GM21390 (cell line): ENCODE data around the gene ADAMTS3.
"Not testable (repeated sequence)": the region's sequence is repeated elsewhere in the genome, so short reads cannot be mapped to it uniquely, and the experiment has no call there.

Source experiments
- ATAC-seq: cut with Tn5 transposase; IDR thresholded peaks from one replicate; pipeline ENCODE4 v1.9.1; 2021; ENCODE audit not compliant: unreplicated experiment

ADAMTS3 gene

GRCh38 chr4:72484981-72485380, 84.0 kb downstream of the ADAMTS3 start:
- ATAC-seq = no peak

GRCh38 chr4:72473434-72473900, 95.6 kb downstream of the ADAMTS3 start:
- no peak for ATAC-seq

DNA sequence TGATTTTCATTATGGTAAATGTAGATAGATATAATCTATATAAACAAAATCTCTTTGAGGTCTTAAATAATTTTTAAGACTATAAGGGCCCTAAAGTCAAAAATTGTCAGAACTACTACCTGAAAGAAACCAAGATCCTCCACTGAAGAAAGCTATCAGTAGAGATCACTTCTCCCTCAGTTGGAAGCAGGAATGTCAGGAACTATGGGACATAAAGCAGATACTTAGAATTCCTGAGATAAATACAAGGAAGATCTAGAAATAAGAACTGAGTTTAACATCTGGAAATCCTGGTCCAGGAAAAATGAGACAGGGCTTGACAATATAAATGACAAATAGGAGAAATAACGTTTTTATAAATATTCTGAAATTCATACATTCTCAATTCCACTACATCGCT, 97.2 kb downstream of the ADAMTS3 start:
- ATAC-seq = no peak

DNA sequence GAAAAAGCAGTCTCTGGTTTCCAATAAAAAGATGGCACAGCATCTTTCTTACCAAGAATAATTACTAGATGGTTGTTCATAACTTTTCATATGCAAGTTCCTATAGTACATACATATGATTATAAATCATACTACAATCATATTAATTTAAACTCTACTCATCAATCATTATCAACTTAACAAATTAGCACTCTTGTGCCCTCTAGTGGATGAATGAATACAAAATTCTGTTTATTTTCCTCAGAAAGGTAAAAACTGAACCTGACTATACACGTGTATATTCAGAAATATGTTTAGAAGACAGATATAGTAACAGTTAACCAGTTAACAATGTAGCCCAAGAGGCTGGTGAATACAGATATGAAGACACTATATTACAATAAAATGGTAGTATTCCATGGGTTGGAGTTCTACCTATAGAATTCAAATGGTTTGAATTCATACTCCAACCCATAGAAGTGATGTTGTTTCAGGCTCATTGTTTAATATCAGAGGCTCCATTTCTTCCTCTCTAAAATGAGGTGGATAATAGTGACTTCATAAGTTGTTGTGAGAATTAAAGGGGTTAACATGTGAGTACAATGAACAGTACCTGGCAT, 100.0 kb downstream of the ADAMTS3 start:
- ATAC-seq = no peak

DNA sequence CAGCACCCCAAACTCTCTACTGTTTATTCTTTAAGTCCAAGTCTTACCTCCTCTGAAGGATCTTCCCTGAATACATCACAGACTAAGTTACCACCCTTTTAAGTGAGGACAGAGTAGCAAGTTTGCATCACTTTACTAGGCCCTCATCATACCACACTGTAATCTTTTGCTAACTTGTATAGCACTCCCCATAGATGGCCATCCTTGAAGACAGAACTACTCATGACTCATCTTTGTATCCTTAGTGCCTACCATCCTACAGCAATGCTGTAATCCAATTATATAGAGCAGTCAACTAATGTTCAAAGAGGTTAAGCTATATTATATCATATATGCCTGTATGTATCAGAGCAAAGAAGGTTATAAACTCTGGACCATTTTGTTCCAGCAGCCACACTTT, 101.4 kb downstream of the ADAMTS3 start:
- no peak for ATAC-seq

DNA sequence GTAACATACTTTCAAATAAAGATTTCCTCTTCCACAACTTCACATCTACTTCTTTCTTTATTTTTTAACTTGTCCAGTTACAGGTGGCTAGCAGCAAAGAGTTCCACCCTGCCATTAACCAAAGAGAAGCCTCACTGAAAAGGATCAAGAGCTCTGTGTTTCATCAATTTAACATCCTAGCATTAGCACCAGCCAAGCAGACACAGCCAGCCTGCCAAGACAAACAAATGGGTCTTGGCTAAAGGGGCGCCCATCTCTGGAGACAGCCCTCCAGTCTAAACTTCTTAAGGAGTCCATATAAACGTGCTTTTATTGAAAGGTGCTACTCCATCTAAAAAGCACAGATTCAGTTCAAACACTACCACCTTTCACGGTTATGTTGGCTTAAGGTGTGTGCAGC, 105.3 kb downstream of the ADAMTS3 start:
- no peak for ATAC-seq

GRCh38 chr4:72457158-72457557, 111.9 kb downstream of the ADAMTS3 start:
- ATAC-seq = no peak

DNA sequence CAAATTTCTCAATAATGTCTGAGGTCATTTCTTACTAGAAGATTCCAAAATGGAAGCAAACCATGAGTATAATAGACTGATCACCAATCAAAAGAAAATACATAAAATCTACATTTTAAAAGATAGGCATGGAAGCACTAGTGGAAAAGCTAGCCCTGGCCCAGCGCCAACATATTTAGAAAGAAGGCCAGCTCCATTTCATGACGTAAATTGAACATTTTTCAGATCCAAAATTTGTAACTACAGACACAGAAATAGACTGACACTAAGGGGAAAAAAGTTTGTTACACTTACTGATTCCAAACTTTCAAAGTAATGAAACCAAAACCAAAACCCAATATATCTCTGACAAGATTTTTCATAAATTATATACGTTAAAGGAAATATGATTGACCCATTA, 117.7 kb downstream of the ADAMTS3 start:
- ATAC-seq = no peak

DNA sequence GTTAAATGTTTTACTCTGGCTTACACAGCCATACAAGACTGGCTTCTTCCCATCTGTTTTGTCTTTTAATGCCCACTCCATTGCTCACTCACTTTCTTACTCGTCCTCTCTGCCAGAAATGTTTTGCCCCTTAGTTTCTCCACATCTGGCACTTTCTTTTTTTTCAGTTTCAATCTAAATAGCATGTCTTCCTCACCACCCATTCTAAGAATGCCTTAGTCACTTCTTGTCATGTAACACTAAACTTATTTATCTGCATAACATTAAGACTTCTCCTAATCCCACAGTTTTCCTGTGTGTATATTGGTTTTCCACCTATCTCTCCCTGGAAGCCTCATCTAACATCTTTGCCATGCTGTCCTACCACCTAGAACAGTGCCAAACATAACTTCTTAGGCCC, 119.3 kb downstream of the ADAMTS3 start:
- ATAC-seq = no peak

DNA sequence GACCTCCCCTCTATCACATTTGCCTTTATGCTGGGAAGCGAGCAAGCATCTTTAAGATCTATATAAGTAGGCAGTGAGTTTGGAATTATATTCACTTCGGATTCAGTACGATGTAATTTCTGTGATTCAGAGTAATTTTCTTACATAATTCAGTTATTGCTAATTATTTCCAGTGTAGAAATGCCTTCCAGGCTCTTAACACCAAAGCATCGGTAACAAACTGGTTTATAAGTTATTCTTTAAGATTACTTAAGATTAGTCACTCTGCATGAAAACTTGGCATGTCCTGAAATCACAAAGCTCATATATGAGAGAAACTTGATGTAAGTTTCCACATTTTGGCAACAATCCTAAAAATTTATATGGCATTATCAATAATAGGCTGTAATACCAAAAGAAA, 120.8 kb downstream of the ADAMTS3 start:
- ATAC-seq = no peak

DNA sequence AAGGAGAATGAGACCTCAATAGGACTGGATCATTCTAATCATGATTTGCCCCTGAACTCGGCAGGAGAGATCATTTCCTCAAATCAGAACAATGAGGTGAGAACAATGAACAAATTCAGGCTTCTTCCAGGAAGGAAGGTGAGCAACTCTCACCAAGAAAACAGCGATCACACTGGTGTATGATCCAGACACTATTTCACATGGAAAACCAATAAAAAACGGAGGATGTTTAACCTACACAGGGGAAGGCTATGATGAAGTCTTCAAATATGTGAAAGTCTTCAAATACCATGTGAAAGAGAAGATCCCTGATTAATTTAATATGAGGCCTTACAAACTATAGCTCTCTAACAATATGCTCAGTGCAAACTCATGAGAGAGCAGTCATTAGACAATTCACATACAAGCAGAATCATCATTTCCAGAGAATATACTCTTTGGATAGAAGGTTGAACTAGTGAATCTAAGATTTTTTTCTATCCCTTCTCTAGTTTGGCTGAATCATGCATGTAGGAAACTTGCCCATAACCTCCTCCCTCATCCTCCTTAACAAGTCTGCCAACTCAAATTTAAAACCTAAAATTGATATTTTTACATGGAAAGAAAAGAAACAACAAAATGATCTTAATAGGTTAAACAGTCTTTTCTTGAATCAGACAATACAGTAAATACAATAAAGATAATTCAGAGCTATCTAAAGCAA, 122.5 kb downstream of the ADAMTS3 start:
- no peak for ATAC-seq

DNA sequence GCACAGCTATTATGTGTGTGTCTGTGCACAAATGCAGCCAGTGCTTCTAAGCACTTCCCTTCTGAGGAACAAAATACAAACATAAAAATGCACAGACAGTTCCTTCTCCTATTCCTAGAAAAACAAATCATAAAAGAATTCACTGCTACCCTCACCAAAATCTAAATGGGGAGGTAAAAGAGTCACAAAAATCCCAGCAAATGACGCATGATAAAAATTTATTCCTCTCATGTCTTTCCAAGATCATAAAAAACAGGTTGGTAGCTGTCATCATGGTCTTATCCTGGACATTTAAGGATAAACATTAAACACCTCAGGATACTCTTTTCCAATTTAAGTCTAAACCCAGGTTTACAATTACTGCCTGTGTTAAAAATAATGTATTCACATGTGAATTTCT, 124.9 kb downstream of the ADAMTS3 start:
- no peak for ATAC-seq

GRCh38 chr4:72442715-72443114, 126.3 kb downstream of the ADAMTS3 start:
- ATAC-seq = no peak

GRCh38 chr4:72442147-72442546, 126.9 kb downstream of the ADAMTS3 start:
- no peak for ATAC-seq

GRCh38 chr4:72440386-72440785, 128.6 kb downstream of the ADAMTS3 start:
- no peak for ATAC-seq

GRCh38 chr4:72432975-72433374, 136.0 kb downstream of the ADAMTS3 start:
- no peak for ATAC-seq

GRCh38 chr4:72432282-72432681, 136.7 kb downstream of the ADAMTS3 start:
- no peak for ATAC-seq

GRCh38 chr4:72430988-72431387, 138.0 kb downstream of the ADAMTS3 start:
- ATAC-seq = no peak

DNA sequence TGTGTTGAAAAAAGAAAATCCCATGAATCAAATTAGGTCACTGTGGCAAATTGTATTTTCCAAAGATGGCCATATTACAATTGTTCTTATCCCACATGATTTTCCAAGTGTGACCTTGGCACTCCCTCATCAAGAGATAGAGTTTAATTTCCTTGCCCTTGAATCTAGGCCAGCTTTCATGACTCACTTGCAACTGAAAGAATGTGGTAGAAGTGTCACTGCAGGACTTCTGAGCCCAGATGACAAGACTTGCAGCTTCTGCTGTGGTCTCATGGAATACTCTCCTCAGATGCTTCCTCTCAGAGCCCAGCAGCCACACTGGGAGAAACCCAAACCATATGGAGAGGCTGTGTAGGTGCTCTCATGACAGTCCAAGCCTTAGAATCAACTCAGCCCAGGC, 139.0 kb downstream of the ADAMTS3 start:
- ATAC-seq = no peak

DNA sequence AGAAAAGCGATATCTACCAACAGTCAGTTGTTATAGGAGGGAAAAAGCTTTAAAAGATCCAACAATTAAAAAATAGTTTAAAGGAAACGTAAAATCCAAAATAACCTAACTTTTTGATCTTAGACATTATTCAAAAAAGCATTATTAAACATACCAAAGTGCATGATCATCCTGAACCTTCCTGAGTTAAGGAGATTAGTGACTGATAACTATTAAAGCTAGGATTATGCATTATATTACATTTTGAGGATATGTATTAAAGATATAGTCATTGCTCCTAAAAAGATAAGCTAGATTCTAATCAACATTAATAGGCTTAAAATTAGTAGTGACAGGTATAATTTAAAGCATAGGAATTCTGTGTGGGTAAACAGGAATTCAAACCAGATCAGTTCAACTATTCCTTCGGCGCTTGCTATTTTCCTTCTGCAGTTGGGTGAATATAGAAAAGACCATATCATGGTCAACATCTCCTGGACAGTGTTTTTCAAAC, 139.6 kb downstream of the ADAMTS3 start:
- ATAC-seq = no peak

- ATAC-seq = no peak
These were observed 142.0 kb downstream of the ADAMTS3 start for GRCh38 chr4:72427057-72427456.

DNA sequence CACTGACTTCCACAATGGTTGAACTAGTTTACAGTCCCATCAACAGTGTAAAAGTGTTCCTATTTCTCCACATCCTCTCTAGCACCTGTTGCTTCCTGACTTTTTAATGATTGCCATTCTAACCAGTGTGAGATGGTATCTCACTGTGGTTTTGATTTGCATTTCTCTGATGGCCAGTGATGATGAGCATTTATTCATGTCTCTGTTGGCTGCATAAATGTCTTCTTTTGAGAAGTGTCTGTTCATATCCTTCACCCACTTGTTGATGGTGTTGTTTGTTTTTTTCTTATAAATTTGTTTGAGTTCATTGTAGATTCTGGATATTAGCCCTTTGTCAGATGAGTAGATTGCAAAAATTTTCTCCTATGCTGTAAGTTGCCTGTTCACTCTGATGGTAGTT, 143.1 kb downstream of the ADAMTS3 start:
- ATAC-seq = not testable (repeated sequence)

DNA sequence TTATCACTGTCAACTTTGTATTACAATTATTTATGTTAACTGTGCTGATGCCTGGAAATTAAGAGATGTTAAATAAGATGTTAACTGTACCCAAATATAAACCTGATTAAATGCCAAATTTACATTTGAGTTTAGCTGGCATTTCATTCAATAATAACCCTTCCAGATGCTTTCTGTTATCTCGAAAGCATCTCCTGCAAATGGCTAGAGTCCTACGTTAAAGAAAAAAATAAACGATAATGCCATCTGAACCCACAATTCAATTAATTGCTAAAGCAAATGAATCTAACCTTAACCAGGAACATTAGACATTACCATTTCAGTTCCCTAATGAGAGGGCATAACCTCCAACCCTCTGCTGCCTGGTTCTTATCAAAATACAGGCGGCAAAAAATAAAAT, 145.0 kb downstream of the ADAMTS3 start:
- no peak for ATAC-seq
